ENCODE data around the gene PLK1.

Gene PLK1

GRCh38 chr16:23702951-23703350, 24.3 kb downstream of the PLK1 start:
- no peak for TF ChIP-seq CTCF (IDR thresholded peaks at IDR 0.05; ENCODE audit: low read depth, low read length)

GRCh38 chr16:23704772-23705516, 26.3 kb downstream of the PLK1 start:
- no peak overlapping the region for H3K4me3 ChIP-seq (ENCODE audit: low read depth, low read length)
- TF ChIP-seq CTCF (IDR thresholded peaks at IDR 0.05; ENCODE audit: low read depth, low read length): no peak

More at GRCh38 chr16:23702951-23703350, 24.3 kb downstream of the PLK1 start:
- no peak overlapping the region for H3K4me3 ChIP-seq (ENCODE audit: low read depth, low read length)

- no peak overlapping the region for H3K4me3 ChIP-seq (ENCODE audit: low read depth, low read length)
- no peak for TF ChIP-seq CTCF (IDR thresholded peaks at IDR 0.05; ENCODE audit: low read depth, low read length)
These were observed 26.8 kb downstream of the PLK1 start for GRCh38 chr16:23705517-23705902.

GRCh38 chr16:23706439-23706838, 27.8 kb downstream of the PLK1 start:
- no peak for TF ChIP-seq CTCF (IDR thresholded peaks at IDR 0.05; ENCODE audit: low read depth, low read length)
- H3K4me3 ChIP-seq (ENCODE audit: low read depth, low read length): no peak overlapping the region

- H3K4me3 ChIP-seq (ENCODE audit: low read depth, low read length): no peak overlapping the region
- no peak for TF ChIP-seq CTCF (IDR thresholded peaks at IDR 0.05; ENCODE audit: low read depth, low read length)
These were observed 30.8 kb downstream of the PLK1 start for GRCh38 chr16:23709536-23709935.

- H3K4me3 ChIP-seq (ENCODE audit: low read depth, low read length): no peak overlapping the region
- TF ChIP-seq CTCF (IDR thresholded peaks at IDR 0.05; ENCODE audit: low read depth, low read length): no peak
These were observed 31.3 kb downstream of the PLK1 start for GRCh38 chr16:23710008-23710407.

GRCh38 chr16:23710504-23710903, 31.8 kb downstream of the PLK1 start:
- no peak for TF ChIP-seq CTCF (IDR thresholded peaks at IDR 0.05; ENCODE audit: low read depth, low read length)

More at GRCh38 chr16:23710504-23710903, 31.8 kb downstream of the PLK1 start:
- H3K4me3 ChIP-seq (ENCODE audit: low read depth, low read length): no peak overlapping the region
